Measurements from ENCODE around the gene EML5. TPM values are rescaled to one million over a fixed set of nuclear protein-coding genes. Genes with fewer than 3 reads are reported as not detected.

EML5 gene
- total and polyA plus RNA-seq, 2 experiments from 2014 or later = 0.18 to 1.6 TPM

DNA sequence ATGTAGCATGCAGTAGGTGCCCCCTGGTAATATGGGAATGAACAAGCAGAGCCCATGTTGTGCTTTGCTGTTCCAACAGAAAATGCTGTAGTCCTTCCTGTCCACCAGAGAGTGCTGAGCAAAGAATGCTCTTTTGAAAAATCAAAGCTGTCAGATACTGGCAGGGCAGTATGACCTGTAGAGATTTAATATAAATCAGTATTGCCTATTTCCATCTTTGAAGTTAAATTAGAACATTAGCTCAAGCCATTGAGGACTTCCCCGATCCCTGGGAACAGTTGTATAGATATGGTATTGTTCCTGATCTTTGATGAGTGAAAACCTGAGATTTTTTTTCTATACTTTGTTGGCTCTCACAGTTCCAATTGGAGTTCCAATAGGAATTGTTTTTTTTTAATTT is 44.7 kb upstream of the EML5 start:
- Histone ChIP-seq H2AFZ (no peak overlapping the region), H3K27me3 (ENCODE audit: insufficient read depth) (no peaks in the 10 kb centered on the region), H3F3A (replicated peaks; ENCODE audit: low read depth) (no peaks in the 10 kb centered on the region), H3K27ac (ENCODE audit: low read depth) (no peak overlapping the region), H3K79me2 (replicated peaks; ENCODE audit: insufficient read depth) (no peaks in the 10 kb centered on the region), H3K4me1 (ENCODE audit: insufficient read depth) (no peaks in the 10 kb centered on the region), H3K36me3 (ENCODE audit: insufficient read depth) (no peaks in the 10 kb centered on the region), H3K4me3 (no peak overlapping the region), H3K9me2 (ENCODE audit: insufficient read depth) (no peaks in the 10 kb centered on the region), H4K20me1 (replicated peaks; ENCODE audit: insufficient read depth) (no peaks in the 10 kb centered on the region), H3K4me2 (no peak overlapping the region)
- no peak overlapping the region for H3K27ac Mint-ChIP-seq
- H3K4me1 Mint-ChIP-seq = peaks cover 7% of the 10 kb centered on the region
- TF ChIP-seq ZNF114 (CRISPR knock-in tag; IDR thresholded peaks at IDR 0.05) (no peak), NANOG (IDR thresholded peaks at IDR 0.05; ENCODE audit: borderline replicate concordance) (no peak)
- TF ChIP-seq, protein P1, sequence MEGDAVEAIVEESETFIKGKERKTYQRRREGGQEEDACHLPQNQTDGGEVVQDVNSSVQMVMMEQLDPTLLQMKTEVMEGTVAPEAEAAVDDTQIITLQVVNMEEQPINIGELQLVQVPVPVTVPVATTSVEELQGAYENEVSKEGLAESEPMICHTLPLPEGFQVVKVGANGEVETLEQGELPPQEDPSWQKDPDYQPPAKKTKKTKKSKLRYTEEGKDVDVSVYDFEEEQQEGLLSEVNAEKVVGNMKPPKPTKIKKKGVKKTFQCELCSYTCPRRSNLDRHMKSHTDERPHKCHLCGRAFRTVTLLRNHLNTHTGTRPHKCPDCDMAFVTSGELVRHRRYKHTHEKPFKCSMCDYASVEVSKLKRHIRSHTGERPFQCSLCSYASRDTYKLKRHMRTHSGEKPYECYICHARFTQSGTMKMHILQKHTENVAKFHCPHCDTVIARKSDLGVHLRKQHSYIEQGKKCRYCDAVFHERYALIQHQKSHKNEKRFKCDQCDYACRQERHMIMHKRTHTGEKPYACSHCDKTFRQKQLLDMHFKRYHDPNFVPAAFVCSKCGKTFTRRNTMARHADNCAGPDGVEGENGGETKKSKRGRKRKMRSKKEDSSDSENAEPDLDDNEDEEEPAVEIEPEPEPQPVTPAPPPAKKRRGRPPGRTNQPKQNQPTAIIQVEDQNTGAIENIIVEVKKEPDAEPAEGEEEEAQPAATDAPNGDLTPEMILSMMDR (conservative IDR thresholded peaks at IDR 0.05; ENCODE audit: low read depth in 2 of 2) = no peak
- H3K9me3 Mint-ChIP-seq = no peaks in the 10 kb centered on the region
- H3K4me3 Mint-ChIP-seq = no peak overlapping the region
- no peaks in the 10 kb centered on the region for H3K36me3 Mint-ChIP-seq (ENCODE audit: low read depth)
- no peak for ATAC-seq
- H3K27me3 Mint-ChIP-seq (ENCODE audit: insufficient read depth, low read depth, poor library complexity) = peaks cover 2% of the 10 kb centered on the region
- no peak for DNase-seq (ENCODE audit: low spot score)

DNA sequence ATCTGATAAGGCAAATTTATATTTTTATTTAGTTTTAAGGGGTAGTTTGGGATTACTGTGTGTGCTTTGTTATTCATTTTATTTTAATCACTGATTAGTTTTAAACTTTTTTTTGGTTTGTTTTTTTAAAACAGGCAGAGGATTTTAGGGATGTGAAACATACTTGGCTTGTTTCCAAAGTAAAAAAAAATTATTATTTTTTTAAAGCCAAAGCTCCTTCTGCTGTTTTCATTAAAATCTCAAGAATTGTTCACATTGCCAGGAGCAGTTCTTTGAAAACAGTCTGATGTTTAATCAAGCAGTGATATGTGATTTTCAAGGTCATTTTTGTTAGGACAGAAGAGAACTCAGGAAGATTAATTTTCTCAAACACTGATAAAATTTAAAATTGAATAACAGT is 42.9 kb upstream of the EML5 start:
- Mint-ChIP-seq H3K27me3 (ENCODE audit: insufficient read depth, low read depth, poor library complexity) (peaks cover 2% of the 10 kb centered on the region), H3K36me3 (ENCODE audit: low read depth) (peaks cover 12% of the 10 kb centered on the region; the same call in 2 of the 3 replicates), H3K9me3 (no peaks in the 10 kb centered on the region), H3K4me3 (no peak overlapping the region), H3K4me1 (peaks cover 5% of the 10 kb centered on the region), H3K27ac (no peak overlapping the region)
- Histone ChIP-seq H2AFZ (no peak overlapping the region), H3K27me3 (ENCODE audit: insufficient read depth) (no peaks in the 10 kb centered on the region), H3K36me3 (ENCODE audit: insufficient read depth) (no peaks in the 10 kb centered on the region), H3K4me1 (ENCODE audit: insufficient read depth) (no peaks in the 10 kb centered on the region), H3F3A (replicated peaks; ENCODE audit: low read depth) (no peaks in the 10 kb centered on the region), H3K79me2 (replicated peaks; ENCODE audit: insufficient read depth) (no peaks in the 10 kb centered on the region), H4K20me1 (replicated peaks; ENCODE audit: insufficient read depth) (no peaks in the 10 kb centered on the region), H3K27ac (ENCODE audit: low read depth) (no peak overlapping the region), H3K4me3 (no peak overlapping the region), H3K9me2 (ENCODE audit: insufficient read depth) (no peaks in the 10 kb centered on the region), H3K4me2 (no peak overlapping the region)
- DNase-seq (ENCODE audit: low spot score) (no peak), ATAC-seq (no peak)
- TF ChIP-seq EZH2phosphoT487 (IDR thresholded peaks at IDR 0.05; ENCODE audit: unreplicated experiment) (no peak), CREB1 (CRISPR knock-in tag; IDR thresholded peaks at IDR 0.05; ENCODE audit: low read depth) (no peak)
- TF ChIP-seq, protein P2, sequence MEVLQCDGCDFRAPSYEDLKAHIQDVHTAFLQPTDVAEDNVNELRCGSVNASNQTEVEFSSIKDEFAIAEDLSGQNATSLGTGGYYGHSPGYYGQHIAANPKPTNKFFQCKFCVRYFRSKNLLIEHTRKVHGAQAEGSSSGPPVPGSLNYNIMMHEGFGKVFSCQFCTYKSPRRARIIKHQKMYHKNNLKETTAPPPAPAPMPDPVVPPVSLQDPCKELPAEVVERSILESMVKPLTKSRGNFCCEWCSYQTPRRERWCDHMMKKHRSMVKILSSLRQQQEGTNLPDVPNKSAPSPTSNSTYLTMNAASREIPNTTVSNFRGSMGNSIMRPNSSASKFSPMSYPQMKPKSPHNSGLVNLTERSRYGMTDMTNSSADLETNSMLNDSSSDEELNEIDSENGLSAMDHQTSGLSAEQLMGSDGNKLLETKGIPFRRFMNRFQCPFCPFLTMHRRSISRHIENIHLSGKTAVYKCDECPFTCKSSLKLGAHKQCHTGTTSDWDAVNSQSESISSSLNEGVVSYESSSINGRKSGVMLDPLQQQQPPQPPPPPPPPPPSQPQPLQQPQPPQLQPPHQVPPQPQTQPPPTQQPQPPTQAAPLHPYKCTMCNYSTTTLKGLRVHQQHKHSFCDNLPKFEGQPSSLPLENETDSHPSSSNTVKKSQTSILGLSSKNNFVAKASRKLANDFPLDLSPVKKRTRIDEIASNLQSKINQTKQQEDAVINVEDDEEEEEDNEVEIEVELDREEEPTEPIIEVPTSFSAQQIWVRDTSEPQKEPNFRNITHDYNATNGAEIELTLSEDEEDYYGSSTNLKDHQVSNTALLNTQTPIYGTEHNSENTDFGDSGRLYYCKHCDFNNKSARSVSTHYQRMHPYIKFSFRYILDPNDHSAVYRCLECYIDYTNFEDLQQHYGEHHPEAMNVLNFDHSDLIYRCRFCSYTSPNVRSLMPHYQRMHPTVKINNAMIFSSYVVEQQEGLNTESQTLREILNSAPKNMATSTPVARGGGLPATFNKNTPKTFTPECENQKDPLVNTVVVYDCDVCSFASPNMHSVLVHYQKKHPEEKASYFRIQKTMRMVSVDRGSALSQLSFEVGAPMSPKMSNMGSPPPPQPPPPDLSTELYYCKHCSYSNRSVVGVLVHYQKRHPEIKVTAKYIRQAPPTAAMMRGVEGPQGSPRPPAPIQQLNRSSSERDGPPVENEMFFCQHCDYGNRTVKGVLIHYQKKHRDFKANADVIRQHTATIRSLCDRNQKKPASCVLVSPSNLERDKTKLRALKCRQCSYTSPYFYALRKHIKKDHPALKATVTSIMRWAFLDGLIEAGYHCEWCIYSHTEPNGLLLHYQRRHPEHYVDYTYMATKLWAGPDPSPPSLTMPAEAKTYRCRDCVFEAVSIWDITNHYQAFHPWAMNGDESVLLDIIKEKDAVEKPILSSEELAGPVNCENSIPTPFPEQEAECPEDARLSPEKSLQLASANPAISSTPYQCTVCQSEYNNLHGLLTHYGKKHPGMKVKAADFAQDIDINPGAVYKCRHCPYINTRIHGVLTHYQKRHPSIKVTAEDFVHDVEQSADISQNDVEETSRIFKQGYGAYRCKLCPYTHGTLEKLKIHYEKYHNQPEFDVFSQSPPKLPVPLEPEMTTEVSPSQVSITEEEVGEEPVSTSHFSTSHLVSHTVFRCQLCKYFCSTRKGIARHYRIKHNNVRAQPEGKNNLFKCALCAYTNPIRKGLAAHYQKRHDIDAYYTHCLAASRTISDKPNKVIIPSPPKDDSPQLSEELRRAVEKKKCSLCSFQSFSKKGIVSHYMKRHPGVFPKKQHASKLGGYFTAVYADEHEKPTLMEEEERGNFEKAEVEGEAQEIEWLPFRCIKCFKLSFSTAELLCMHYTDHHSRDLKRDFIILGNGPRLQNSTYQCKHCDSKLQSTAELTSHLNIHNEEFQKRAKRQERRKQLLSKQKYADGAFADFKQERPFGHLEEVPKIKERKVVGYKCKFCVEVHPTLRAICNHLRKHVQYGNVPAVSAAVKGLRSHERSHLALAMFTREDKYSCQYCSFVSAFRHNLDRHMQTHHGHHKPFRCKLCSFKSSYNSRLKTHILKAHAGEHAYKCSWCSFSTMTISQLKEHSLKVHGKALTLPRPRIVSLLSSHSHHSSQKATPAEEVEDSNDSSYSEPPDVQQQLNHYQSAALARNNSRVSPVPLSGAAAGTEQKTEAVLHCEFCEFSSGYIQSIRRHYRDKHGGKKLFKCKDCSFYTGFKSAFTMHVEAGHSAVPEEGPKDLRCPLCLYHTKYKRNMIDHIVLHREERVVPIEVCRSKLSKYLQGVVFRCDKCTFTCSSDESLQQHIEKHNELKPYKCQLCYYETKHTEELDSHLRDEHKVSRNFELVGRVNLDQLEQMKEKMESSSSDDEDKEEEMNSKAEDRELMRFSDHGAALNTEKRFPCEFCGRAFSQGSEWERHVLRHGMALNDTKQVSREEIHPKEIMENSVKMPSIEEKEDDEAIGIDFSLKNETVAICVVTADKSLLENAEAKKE (CRISPR knock-in tag; IDR thresholded peaks at IDR 0.05) = no peak

All from GM23338 (cell line).